Measurements from ENCODE around the gene DRAP1. TPM values are rescaled to one million over a fixed set of nuclear protein-coding genes. Genes with fewer than 3 reads are reported as not detected.

DRAP1 gene
- total and polyA plus RNA-seq, 9 of the 15 experiments (the other 6 are each of a cell fraction or from before 2014, with no cell fraction given), result 9.6 to 200 (median 92.9) TPM

- no peak overlapping the region for H3K4me2 ChIP-seq (ENCODE audit: insufficient read depth, low read length)
- peak overlapping the region in 1 of 2 experiments; percentile 37; a peak in 2 of 4 replicates for H3K9ac ChIP-seq (ENCODE audit: insufficient read depth in 1 of 2, low read depth in 2 of 2, low read length in 2 of 2)
- WGBS (ENCODE audit: insufficient coverage, low coverage, missing lambda C conversion rate), result 78% methylated on average over 12 of the region's 17 CpGs
- ChIA-PET POLR2A (interaction anchor here (0.5 to 1.9 kb wide), 7 partner anchors 10 to 66 kb away, joined by 3 to 7 read pairs (median 4); partner anchors contain the start of genes FOSL1 and TSGA10IP), CTCF (ENCODE audit: low intra/inter-chr PET ratio) (no interaction called here)
- BruUV-seq (replicated peaks), result no TSS peak
- H3K9me1 ChIP-seq (ENCODE audit: control insufficient read depth, insufficient read depth, low read length), result peaks cover 3% of the 10 kb centered on the region
- H3K79me2 ChIP-seq (ENCODE audit: control insufficient read depth, insufficient read depth, low read length), result peaks cover 28% of the 10 kb centered on the region
- H3K4me3 ChIP-seq, result no peak overlapping the region
- DNase-seq (ENCODE audit: extremely low read depth in 1 of 4, low spot score in 3 of 4) (no peak), ATAC-seq (no peak), FAIRE-seq (no peak)
- H3K36me3 ChIP-seq (ENCODE audit: control insufficient read depth, insufficient read depth, low read length), result peaks cover 6% of the 10 kb centered on the region; the same call in 1 of the 3 replicates
- no peak overlapping the region; the same call in 1 of the 2 replicates for H2AFZ ChIP-seq (ENCODE audit: low read depth, low read length)
- H3K27me3 ChIP-seq (ENCODE audit: control insufficient read depth in 2 of 2, insufficient read depth in 2 of 2, low read length in 2 of 2), result no peaks in the 10 kb centered on the region
- no peaks in the 10 kb centered on the region for H3K9me3 ChIP-seq (replicated peaks; ENCODE audit: control insufficient read depth, insufficient read depth, low read depth, low read length)
- intact Hi-C loops (cut with micrococcal nuclease), result no loop called here
- H3K4me1 ChIP-seq (replicated peaks in 1 of 2; ENCODE audit: control insufficient read depth in 2 of 2, insufficient read depth in 2 of 2, low read length in 2 of 2), result peaks cover 12 to 31% of the 10 kb centered on the region in 2 experiments; a peak in 4 of 5 replicates
- in situ Hi-C loops (cut with MboI), result no loop called here
- H3K27ac ChIP-seq (ENCODE audit: extremely low read depth, low read depth, low read length), result no peak overlapping the region
- 0 out of 2 replicates have a peak, but pooled peaks cover 2% of the 10 kb centered on the region for H4K20me1 ChIP-seq (replicated peaks; ENCODE audit: control insufficient read depth, insufficient read depth, low read length)
- TF ChIP-seq FOXA1 (IDR thresholded peaks at IDR 0.05; ENCODE audit: borderline replicate concordance) (no peak), TSHZ1 (CRISPR knock-in tag; IDR thresholded peaks at IDR 0.05) (no peak), TCF7L2 (IDR thresholded peaks at IDR 0.05; ENCODE audit: low read depth, low read length) (no peak), JUND (IDR thresholded peaks at IDR 0.05; ENCODE audit: borderline replicate concordance, low read depth, low read length) (no peak), JUND (tag; IDR thresholded peaks at IDR 0.05; ENCODE audit: borderline replicate concordance, low read depth, low read length) (no peak), ATF7 (IDR thresholded peaks at IDR 0.05) (no peak), RERE (CRISPR knock-in tag; IDR thresholded peaks at IDR 0.05; ENCODE audit: borderline replicate concordance) (no peak), POLR2H (tag; IDR thresholded peaks at IDR 0.05; ENCODE audit: low read depth) (no peak), ZBTB7A (IDR thresholded peaks at IDR 0.05; ENCODE audit: borderline replicate concordance, control insufficient read depth, low read depth, low read length) (no peak), EHMT2 (IDR thresholded peaks at IDR 0.05) (no peak), TARDBP (IDR thresholded peaks at IDR 0.05) (no peak)
These were observed 39.7 kb downstream of the DRAP1 start for GRCh38 chr11:65958774-65959420.
